HuH-7.5 (cell line): ENCODE results near the gene FBXW9.
"Not testable (repeated sequence)": the region's sequence is repeated elsewhere in the genome, so short reads cannot be mapped to it uniquely, and the experiment has no call there.

Experiments used
- DNase-seq: peaks from one replicate; pipeline ENCODE4 v3.0.0; 2011; ENCODE audit warnings: low spot score

The FBXW9 gene

DNA sequence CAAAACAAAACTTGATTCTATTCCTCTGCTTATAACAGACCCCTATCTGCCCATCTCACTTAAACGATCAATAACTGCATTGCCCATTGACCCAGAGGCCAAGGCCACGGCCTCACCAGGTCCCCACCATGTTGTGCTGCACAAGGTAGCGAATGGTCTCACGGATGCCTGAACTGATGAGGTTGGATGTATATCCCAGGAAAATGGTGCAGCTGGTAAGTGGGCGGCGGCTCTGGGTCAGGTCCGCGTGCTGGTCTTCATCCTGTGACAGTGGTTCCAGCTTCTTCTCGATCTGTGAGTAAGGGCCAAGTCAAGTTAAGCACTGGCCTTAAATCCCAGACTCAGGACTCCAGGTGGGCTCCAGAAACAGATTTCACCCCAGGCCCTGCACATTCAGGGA lies 16.4 kb downstream of the FBXW9 start:
- no peak for DNase-seq

GRCh38 chr19:12678039-12678438 lies 18.4 kb downstream of the FBXW9 start:
- not testable (repeated sequence) for DNase-seq

DNA sequence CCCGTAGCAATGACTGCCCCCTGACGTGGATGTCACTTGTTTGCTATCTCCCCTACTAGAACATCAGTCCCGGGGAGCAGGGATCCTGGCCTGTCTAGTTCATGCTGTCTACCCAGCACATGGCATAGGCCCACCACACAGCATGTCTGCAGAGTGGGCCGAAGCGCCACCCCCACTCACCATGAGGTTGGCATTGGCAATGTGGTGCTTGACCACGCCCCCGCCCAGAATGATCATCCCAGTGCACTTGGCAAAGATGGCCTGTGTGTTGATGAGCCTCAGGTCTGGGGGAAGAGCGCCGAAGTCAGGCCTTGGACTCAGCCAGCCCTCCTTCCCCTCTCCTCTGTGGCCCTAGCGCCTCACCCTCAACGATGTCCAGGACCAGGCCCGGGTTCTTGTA lies 19.5 kb downstream of the FBXW9 start:
- no peak for DNase-seq

GRCh38 chr19:12676384-12676792 lies 20.0 kb downstream of the FBXW9 start:
- DNase-seq, result peak; percentile 94

DNA sequence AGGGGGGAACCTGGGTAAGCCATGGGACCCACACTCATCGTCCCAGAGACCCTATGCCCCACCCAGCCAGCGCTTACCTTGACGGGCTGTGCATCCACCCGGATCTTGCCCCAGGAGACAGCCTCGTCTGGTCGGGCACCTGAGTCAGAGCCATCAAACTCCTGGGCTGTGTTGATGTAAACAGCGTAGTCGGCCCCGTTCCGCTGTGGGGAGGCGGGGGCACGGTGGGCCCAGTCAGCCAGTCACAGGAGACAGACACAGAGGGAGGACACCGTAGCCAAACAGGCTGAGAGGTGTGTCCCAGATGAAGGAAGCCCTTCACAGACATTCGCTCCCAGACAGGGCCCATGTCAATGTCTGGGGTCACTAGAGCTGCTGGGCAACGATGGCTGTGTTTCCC lies 20.5 kb downstream of the FBXW9 start:
- no peak for DNase-seq

DNA sequence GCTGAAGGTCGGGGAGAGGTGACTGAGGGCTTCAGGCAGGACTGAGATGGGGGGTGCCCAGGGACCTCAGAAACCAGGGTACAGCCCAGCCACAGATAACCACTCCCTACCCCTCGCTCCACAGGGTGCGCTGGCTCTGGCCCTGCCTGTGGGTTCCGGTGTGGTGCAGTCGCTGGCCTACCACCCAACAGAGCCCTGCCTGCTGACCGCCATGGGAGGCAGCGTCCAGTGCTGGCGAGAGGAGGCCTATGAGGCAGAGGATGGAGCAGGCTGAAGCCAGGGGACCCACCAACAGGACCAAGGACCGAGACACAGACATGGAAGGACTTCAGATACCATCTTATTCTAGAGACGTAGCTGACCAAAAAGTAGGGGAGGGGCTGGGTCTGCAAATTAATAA lies 21.0 kb downstream of the FBXW9 start:
- DNase-seq, result no peak

- DNase-seq, result no peak
Measured at GRCh38 chr19:12672744-12673143, 23.7 kb downstream of the FBXW9 start.

GRCh38 chr19:12670159-12670928 lies 26.1 kb downstream of the FBXW9 start:
- no peak for DNase-seq

- peak; percentile 85 for DNase-seq
Measured at GRCh38 chr19:12669270-12670158, 26.9 kb downstream of the FBXW9 start.

DNA sequence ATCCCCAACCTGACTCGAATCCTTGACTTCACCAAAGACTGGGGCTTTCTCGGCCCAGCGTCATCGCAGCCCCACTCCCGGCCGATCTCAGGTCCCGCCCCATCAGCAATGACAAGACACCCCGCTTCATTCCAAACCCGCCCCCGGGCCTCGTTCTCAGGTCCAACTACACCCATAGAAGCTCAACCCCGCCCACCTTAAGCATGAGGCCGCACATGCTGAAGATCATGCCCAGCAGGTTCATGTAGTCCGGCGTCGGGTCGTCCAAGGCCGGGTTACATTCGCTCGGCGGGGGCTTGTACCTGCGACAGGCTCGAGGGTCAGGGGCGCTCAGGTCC lies 27.5 kb downstream of the FBXW9 start:
- DNase-seq, result peak; percentile 45

DNA sequence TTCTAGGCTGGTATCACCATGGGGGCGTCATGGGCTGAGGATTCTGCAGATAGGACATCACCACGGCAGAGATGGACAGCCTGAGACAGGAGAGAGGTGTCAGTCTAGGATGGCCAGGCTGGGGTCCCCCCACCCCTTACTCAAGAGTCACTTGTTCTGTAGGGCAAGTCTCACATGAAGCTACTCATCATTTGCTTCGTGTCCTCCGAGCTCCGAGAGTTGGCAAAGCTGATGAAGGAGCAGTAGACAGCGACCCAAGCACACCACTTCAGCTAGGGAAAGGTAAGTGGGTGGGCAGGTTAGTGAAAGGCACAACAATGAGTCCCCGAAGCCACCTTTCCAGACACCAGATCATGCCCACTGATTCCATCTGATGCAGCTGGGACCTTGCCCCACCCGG lies 28.1 kb downstream of the FBXW9 start:
- no peak for DNase-seq

- no peak for DNase-seq
Measured at GRCh38 chr19:12667731-12668302, 28.6 kb downstream of the FBXW9 start.

- peak; percentile 98 for DNase-seq
Measured at GRCh38 chr19:12666265-12667048, 30.0 kb downstream of the FBXW9 start, which contains the start of the genes MAN2B1 and WDR83. Gene MAN2B1 (minus strand): TSS chr19:12666742. CDS start chr19:12666701, 41 bp downstream. Gene WDR83 (plus strand): TSS chr19:12666807. CDS start chr19:12669791, 2,984 bp downstream.

DNA sequence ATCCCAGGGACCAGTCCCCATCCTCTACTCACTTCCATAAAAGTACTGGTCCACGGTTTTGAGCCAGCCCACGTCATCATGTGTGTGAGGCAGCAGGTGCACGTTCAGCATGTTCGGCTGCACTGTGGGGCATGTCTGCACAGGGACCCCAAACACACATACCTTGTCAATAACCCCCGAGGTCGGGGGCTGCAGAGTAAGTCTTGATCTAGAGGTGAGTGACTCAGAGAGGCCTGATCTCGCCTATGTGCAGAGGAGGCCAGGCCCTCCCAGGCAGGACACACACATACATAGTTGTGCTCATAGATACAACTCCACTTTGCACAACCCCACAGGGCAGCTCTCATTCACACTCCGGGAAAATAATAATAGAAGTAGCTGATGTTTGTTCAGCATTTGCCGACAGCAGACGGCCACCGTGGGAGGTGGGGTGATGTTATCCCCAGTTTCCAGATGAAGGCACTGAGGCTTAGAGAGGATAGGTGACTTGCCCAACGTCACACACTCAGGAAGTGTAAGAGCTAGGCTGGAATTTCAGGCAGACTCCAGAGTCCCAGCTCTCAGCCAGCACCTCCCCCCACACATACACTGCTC lies 30.7 kb downstream of the FBXW9 start:
- no peak for DNase-seq

DNA sequence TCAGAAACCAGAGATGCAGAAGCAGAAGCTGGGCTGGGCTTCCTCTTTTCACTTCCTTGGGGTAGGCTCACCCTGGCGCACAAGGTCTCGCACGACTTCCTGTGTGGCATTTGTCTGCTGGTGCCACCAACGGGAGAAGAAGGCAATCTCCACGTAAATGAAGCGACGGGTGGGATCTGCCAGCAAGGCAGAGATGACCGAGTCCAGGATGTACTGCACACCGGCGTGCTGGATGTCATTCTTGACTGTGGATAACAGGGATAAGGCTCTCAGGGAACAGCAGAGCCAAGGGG lies 31.2 kb downstream of the FBXW9 start:
- DNase-seq, result no peak

DNA sequence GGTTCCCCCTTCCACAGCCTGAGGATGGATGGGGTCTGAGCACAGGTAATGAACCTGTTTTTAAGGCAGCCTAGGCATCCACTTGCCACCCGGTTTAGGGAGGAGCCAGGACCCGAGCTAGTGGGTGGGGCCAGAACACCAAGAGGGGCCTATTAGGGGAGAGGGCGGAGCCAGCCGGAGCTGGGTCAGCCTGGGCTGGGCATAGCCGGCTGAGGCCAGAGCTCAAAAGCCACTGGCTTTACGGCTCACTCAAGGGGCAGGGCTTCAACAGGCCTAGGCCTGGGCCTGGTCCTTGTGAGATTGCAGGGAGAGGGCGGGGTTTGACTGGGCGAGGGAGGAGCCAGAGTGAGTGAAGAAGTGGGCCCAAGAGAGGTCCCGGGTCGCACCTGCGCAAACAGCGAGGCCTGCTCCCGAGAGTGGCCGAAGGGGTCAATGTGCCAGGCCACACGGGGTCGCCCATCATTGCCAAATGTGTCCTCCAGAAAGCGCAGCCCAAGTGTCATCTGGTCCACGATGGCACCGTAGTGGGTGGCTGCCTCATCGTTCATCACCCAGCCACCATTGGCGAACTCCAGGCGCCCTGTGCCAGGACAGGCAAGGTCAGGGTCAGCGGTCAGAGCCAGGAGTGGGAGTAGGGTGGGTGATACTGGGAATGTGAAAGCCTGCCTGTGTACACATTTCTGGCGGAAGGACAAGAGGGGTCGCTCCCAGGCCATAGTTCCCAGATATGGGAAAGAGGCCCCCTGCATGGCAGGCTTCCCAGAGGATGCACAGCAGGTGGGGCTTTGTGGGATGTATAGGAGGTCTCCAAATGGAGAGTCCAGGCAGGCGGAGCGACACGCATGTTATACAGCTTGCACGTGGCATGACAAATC lies 31.8 kb downstream of the FBXW9 start:
- DNase-seq, result no peak

- DNase-seq, result no peak
Measured at GRCh38 chr19:12660980-12661379, 35.5 kb downstream of the FBXW9 start.

DNA sequence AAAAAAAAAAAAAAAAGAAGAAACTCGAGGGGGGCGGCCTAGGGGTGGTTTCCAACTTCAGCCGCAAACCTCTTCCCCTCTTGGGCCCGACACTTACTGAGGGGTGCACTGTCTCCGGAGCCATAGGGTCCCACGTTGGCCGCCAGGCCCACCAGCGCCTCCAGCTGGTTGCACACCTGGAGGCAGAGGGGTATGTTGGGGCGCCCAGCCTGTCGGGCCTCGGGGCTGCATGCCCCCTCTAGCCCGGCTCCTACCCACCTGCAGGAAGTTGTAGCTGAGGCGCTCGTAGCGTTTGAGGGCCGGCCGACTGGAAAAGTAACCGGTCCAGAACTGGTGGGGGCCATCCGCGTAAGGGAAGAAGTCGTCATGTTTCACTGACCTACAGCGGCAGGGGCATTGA lies 38.5 kb downstream of the FBXW9 start:
- no peak for DNase-seq

DNA sequence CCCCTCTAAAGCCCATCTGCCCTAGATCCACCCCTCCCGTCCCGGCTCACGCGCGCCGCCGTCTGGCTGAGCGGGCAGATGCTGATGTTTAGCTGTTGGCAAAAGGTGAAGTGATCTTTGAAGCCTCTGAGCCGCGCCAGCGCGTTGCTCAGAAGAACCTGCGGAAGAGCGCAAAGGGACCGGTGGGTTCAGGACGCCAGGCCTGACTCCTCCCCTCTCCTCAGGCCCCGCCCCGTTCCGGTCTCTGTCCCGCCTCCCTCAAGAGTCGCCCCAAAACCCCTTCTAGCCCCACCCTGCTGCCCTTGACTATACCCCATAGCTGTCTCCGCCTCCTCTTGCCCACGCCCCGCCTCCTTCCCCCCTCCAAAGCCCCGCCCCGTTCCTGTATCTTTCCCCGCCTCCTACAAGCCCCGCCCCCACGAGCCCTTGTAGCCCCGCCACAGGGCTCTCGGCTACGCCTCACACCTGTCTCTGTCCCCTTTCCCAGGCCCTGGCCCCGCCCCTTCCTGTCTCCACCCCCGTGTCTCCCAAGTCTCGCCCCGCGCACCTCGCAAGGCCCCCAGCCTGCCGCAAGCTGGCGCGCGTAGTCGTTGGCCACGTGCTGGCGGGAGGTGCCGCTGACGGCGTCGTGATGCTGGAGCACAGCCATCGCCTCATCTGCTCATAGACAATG lies 39.4 kb downstream of the FBXW9 start:
- DNase-seq, result no peak

DNA sequence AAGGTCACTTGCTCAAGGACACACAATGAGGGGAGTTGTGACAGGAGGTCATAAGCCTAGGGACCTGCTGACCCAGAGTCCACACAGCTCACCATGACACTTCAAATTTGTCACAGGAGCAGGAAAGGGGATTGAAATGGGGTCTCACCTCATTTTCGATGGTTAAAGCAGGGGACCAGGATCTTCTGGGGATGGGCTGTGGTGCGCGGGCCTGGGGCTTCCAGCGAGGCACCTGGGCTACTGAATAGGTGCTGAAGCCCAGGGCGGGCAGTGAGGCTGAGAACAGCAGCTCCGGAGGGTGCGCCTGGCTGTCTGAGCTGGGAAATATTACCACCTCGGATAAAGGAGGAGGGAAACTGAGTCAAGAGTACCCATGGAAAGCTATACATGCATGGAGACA lies 40.9 kb downstream of the FBXW9 start:
- DNase-seq, result no peak
